Loucy (cell line): Measurements from ENCODE around the gene PPP1CA.

ENCODE experiments used
- EZH2phosphoT487 ChIP-seq: fragments of 200-600 bp; IDR thresholded peaks from 2 replicates; pipeline ENCODE4 v1.6.1; 2018; ENCODE audit warnings: antibody characterized with exemption, mild to moderate bottlenecking, moderate library complexity, borderline replicate concordance
- TF ChIP-seq, protein P1 (sequence below): fragments of 200-600 bp; sonication (generic); conservative IDR thresholded peaks from 2 replicates; pipeline ENCODE4 v1.5.1; 2014; ENCODE audit warnings: mild to moderate bottlenecking, antibody characterized with exemption, low read length

DNA sequence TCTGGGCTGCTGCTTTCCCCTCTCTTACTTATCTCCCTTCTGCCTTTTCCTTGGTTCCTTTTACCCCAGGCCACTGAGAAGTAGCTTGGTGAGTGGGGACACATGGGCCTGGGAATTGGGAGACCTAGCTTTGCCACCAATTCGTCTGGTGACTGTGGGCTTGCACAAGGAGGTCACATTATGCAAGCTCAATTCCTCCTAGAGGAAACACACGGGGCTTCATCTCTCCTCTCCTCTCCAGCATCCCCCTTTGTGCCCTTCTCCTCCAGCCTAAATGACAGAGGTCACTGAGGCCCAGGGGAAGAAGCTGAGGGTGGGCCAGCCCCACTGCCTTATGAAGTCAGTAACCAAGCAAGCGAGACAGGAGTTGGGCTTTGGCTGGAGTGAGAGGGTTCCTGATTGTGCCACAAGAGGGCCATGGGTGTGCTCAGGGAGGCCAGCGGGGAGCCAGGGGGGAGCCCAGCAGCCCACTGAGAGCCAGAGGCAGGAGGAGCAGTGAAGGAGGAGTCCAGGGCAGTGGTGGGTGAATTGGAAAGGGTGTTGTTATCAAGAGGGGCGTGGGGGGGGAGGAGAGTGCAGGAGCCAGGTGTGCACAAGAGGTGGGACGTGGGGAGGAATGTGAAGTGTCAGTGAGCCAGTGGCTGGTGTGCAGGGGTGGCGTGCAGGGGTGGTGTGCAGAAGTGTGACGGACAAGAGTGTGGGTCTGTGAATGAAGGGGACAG is 30.3 kb downstream of the PPP1CA start:
- TF ChIP-seq, protein P1, sequence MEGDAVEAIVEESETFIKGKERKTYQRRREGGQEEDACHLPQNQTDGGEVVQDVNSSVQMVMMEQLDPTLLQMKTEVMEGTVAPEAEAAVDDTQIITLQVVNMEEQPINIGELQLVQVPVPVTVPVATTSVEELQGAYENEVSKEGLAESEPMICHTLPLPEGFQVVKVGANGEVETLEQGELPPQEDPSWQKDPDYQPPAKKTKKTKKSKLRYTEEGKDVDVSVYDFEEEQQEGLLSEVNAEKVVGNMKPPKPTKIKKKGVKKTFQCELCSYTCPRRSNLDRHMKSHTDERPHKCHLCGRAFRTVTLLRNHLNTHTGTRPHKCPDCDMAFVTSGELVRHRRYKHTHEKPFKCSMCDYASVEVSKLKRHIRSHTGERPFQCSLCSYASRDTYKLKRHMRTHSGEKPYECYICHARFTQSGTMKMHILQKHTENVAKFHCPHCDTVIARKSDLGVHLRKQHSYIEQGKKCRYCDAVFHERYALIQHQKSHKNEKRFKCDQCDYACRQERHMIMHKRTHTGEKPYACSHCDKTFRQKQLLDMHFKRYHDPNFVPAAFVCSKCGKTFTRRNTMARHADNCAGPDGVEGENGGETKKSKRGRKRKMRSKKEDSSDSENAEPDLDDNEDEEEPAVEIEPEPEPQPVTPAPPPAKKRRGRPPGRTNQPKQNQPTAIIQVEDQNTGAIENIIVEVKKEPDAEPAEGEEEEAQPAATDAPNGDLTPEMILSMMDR = peak; percentile 75
- no peak for TF ChIP-seq EZH2phosphoT487
